GM21447 (cell line): ENCODE results near the gene GPNMB.

ENCODE experiments used
- ATAC-seq: cut with Tn5 transposase; IDR thresholded peaks from one replicate; pipeline ENCODE4 v1.9.1; 2021; ENCODE audit not compliant: unreplicated experiment

Gene GPNMB

DNA sequence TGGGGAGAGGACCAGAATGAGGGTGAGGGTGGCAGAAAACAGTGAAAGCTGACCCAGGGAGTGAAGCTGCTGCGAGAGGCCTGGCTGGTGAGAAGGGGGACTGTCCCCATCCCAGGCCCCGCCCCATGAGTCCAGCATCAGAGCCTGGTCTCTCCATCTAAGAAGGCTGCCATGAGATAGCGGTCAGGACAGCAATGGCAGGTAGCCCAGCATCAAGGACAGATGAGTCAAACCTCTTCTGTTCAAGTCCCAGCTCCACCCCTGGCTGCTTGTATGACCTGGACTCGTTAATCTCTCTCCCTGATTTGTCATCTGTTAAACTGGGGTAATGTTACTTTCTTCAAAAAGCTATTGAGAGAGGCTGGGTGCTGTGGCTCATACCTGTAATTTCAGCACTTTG, 22.2 kb downstream of the GPNMB start:
- no peak for ATAC-seq

DNA sequence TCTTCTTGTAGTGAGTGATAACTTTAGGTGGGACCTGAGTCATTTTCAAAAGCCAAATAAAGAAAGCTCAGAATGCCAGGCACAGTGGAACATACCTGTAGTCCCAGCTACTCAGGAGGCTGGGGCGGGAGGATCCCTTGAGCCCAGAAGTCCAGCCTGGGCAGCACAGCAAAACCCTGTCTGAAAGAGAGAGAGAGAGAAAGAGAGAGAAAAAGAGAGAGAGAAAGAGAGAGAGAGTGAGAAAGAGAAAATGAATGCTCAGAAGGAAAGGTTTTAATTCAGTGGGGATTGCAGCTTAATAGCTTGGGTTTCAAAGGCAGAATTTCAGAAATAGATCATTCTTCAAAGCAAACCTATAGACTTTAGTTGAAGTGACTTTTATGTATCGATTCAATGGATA, 25.7 kb downstream of the GPNMB start:
- ATAC-seq: no peak

DNA sequence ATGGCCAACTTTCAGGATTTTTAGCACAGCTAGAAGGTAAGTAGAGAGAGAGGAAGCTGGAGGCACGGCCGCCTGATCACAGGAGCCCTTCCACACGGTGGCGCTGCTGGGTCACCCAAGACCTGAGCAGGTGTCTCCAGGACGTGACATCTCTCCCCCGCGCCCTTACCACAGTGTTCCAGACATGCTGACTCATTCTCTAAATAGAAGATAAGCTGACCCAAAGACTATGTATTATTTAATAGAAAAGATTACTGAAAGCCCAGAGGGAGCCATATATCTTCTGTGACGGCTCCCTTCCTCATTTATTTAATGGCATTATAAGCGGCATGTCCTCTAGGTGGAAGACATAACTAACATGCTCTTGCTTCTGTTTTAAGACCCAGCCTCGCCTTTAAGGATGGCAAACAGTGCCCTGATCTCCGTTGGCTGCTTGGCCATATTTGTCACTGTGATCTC, 26.6 kb downstream of the GPNMB start:
- ATAC-seq: peak; percentile 96

DNA sequence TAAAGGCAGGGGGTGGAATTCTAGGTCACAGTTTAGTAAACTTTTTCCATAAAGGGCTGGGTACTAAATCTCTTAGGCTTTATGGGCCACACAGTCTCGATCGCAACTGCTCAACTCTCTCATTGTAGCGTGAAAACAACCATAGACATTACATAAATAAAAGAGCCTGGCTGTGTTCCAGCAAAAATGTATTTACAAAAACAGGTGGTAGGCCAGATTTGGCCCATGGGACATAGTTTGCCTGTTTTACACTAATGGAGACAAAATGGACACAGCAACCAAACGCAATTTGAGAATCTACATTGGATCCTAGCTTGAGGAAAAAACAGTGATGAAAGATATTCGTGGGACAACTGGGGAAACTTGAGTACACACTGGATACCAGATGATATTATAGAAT, 29.3 kb downstream of the GPNMB start:
- no peak for ATAC-seq

DNA sequence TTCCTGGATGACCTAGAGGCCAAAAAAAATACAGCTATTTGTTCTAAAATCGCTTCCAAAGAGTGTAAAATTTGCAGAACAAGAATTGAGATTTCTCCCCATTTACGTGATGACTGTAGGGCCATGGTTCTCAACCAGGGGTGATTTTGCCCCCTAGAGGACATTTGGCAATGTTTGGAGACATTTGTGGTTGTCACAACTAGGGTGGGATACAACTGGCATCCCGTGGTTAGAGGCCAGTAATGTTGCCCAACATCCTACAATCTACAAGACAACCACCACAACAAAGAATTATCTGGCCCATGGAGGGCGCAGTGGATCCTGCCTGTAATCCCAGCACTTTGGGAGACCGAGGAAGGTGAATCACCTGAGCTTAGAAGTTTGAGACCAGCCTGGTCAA, 29.8 kb downstream of the GPNMB start:
- no peak for ATAC-seq

DNA sequence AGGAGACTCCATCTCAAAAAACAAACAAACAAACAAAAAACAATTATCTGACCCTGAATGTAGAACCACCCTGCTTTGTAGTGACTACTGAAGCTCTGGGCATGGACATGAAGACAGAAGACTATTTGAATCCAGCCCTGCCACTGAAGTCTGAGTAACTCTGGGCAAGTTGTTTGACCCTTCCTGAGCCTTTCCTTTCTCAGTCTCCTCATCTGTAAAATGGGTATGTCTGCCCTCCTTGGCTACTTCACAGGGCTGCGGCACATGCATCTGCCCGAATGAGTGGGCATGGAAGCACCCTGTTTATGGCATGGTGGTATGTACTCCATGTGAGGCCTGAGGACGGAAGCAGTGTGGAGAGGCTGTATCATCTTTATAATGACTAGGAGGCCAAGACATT, 30.4 kb downstream of the GPNMB start:
- no peak for ATAC-seq

DNA sequence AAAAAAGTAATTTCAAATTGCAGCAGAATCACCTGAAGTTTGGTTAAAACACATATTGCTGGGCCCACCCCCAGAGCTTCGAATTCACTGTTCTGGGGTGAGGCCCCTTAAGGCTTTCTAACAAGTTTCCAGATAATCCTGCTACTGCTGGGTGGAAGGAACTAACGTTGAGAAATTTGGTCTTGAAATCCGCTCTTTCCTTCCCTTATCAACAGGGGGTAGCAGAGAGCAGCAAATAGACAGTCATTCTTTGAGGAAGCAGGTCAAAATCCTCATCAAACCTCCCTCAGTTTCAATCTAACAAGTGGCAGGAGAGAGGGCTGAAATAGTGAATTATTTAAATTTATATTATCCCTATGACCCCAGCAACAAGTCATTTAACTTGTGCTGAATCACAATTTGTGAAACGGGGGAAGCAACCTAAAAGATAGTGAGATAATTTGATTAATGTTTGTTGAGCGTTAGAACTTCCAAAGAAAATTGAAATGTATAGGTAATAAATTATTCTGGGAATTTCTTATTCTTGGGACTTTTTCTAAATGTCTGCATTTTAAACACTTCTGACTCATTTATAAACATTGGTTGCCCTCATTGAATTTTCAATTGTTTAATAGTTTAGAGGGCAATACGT, 30.9 kb downstream of the GPNMB start:
- ATAC-seq: no peak

DNA sequence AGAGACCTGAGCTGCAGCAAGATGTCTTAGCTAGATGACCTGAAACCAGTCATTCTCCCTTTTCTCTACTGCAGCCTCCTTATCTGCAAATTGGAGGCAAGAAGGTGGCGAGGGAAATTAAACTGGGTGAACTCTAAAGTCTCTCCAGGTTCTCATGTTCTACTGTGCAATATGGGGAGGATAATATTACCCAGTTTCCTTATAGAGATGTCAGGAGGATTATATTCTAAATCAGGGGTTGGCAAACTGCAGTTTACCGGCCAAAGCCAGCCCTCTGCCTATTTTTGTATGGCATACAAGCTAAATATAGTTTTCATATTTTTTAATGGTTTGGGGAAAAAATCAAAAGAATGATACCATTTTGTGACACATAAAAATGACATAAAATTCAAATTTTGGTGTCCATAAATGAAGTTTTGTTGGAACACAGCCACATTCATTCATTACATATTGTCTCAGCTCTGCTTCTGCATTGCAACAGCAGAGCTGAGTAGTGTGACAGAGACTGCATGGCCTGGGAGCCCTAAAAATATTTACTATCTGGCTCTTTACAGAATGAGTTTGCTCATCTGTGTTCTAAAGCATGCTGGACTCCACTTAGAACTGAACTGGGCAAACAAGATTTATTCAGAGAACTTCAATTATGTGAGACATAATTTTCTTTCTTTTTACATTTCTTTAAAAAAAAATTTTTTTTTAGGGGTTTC, 33.4 kb downstream of the GPNMB start:
- no peak for ATAC-seq

DNA sequence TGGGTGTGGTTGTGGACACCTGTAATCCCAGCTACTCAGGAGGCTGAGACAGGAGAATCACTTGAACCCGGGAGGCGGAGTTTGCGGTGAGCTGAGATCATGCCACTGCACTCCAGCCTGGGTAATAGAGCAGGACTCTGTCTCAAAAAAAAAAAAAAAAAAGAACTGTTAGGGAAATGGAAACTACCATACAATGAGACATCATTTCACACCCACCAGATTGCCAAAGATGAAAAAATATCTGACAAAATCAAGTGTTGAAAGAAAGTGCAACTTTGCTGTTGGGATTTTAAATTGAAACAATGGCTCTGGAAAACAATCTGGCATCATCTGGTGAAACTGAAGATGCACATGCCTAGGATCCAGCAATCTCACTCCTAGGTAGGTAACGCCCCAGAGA, 36.5 kb downstream of the GPNMB start:
- ATAC-seq: no peak

DNA sequence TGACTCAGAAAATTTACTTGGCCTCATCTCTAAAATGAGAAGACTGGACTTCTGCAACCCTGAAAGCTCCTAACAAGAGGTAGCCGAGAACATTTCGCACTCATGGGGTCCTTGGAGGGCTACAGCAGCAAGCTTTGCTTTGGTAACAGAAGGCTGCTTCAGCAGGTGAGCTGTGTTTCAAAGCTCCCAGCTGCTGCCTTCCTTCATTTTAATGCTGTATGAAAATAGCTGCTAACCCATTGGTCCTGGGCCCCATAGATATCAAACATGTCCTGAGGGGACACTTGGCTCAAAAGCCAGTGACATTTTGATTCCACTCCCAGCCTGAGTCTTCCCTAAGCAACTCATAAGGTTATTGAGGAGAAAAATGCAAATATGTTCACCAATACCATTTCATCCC, 38.3 kb downstream of the GPNMB start:
- ATAC-seq: no peak

DNA sequence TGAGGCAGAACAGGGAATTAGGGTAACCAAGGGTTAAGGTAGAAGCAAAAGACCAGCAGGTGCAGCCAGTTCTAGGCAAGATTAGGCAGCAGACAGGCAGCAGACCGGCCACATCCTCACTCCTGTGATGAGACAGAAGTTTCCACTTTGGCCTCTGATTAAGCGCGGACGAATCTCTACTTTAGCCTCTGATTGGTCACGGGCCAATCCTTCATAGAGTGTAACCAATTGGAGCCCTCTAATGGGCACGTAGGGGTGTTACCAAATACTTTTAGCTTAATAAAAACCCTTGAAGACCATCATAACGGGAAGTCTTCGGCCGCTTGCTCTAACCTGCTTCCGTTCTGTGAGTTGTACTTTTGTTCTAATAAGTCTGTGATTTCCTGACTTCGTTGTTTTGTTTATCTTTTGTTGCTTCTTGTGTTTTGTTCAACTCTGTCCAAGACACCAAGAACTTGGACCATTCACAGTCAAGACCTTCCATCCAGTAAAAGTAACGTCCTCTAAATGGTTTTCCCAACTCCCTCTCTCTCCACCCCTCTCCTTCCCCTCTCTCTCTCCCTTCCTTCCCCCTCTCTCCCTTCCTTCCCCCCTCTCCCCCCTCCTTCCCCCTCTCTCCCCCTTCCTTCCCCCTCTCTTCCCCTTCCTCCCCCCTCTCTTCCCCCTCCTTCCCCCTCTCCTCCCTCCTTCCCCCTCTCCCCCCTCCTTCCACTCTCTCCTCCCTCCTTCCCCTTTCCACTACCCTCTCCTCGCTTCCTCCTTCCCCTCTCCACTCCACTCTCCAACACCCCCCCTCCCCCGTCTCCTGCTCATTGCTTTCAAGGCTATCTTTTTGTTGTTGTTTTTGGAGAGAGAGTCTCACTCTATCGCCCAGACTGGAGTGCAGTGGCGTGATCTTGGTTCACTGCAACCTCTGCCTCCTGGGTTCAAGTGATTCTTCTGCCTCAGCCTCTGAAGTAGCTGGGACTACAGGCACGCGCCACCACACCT, 39.4 kb downstream of the GPNMB start:
- ATAC-seq: no peak

DNA sequence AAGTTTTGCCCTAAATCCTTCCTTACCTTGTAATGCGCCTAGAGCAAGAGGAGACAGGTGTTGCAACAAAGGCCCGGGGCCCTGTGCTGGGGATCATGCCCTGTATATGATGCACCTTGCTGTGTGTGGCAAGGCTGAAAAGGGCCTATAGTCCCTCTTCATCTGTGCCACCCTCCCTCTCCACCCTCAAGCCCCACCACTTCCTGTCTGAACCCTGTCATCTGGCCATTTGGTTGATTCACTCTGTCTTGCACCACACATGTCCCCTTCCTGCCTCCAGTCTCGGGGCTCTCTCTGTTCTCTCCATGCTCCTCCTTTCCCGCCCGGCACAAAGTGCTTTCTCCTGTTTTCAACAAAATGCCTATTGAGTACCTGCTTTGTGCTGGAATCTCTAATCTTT, 41.0 kb downstream of the GPNMB start:
- no peak for ATAC-seq

DNA sequence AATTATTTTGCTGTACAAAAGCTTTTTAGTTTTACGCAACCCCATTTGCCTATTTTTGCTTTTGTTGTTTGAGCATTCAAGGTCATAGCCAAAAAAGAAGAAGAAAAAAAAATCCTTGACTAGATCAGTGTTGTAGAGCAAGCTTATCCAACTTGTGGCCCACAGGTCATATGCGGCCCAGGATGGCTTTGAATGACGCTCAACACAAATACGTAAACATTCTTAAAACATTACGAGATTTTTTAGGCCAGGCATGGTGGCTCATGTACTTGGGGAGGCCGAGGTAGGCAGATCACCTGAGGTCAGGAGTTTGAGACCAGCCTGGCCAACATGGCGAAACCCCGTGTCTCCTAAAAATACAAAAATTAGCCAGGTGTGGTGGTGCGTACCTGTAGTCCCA, 44.4 kb downstream of the GPNMB start:
- no peak for ATAC-seq

DNA sequence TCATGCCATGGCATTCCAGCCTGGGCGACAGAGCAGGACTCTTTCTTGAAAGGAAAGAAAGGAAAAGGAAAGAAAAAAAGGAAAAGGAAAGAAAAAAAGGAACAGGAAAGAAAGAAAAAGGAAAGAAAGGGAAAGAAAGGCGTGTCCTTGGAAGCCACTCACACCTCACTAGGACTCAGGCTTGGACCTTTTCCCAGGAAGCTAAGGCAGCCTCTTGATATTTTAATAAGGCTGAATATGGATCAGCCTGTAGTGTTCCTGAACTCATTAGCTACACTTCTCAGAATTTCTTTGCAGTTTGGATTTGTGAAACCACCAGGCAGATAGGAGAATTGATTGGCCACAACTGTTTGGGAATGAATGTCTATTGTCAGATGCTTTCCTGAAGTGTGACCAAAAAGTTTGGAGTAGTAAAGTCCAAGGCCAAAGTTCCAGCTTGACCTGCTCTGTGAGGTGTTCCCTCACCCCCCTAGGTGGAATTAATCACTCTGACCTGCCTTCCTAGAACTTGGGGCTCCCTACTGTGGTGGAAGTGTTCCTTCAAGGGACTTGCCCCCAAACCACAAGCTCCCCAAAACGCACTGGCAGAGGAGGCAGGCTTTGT, 45.5 kb downstream of the GPNMB start:
- no peak for ATAC-seq

DNA sequence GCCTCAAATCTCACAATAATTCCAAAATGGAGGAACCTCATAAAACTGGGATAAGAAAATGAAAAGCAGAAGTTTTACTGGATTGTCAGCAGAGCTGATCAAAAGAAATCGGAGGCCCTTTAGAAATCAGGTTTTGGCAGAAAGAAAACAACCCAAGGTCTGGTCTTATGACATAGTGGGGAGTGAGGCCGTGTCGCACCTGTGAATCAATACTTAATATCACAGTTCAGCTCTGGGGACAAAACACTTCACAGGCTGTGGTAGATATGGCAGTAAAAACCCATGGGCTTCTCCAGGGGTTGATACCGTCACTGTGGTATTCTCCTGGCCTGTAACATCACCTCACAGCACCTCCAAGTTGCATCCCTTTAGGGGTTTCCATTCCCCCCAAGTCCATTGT, 46.0 kb downstream of the GPNMB start:
- ATAC-seq: no peak

DNA sequence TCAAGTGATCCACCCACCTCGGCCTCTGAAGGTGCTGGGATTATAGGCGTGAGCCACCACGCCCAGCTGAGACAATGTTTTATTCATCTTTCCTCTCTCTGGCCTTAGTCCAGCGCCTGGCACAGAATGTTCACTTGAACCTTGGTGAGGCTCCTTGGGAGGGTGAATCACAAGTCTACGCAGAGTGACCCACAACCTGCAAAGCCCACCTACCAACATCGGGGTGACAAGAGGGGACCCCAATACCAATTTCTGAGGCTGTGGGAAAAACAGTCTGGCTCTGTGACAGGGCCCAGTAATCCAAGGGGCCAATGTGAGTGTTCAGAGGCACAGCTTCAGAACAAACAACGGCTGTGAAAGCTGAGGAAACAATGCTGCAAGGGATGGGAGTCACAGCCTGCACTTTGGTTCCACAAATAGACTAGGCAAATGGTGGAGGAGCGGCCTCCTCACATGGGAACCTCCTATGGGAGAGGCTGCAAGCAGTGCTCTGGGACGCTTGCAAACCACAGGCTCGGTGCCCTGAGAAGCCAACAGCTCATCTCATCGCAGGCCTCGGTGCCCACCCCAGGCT, 47.0 kb downstream of the GPNMB start:
- no peak for ATAC-seq

DNA sequence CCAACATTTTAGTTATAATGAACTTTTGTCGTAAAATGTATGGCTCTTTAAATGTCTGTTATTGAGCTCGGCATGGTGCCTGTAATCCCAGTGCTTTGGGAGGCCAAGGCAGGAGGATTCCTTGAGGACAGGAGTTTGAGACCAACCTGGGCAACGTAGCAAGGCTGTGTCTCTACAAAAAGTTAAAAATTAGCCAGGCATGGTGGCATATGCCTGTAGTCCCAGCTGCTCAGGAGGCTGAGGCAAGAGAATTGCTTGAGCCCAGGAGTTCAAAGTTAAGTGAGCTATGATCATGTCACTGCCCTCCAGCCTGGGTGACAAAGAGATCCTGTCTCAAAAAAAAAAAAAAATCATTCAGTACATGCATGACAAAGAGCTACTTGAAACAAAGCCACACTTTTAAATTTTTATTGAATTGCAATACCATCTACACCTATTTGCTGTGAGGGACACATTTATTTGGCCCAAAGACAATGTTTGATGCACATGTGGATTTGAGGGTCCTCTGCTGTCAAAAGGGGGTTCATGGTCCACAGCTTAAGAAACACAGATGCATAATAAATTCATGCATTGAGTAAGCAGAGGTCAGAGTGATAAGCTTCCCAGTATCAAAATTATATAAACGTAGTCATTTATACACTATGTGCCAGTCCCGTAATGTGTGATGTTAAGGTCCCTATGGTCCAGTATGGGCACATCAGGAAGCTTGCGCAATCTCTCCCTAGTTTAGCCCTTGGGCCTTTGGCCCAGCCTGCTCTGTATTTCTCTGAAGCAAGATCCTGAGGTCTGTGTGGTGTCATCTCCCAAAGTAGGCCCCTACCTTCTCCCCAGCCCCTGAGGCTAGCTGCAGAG, 48.2 kb downstream of the GPNMB start:
- no peak for ATAC-seq

DNA sequence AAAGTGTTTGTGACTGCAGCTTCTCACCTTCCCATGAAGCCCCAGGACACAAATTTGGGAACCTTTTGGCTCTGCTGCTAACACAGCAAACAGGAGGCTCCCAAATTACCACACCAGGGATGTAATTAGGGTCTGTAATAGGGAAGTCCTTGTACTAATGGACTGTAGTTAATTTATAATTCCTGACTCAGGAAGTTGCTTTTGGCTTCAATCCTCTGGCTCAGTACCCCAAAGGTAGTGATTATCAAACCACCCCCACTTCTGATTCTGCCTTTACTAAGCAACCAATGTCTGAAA, 48.8 kb downstream of the GPNMB start:
- no peak for ATAC-seq

DNA sequence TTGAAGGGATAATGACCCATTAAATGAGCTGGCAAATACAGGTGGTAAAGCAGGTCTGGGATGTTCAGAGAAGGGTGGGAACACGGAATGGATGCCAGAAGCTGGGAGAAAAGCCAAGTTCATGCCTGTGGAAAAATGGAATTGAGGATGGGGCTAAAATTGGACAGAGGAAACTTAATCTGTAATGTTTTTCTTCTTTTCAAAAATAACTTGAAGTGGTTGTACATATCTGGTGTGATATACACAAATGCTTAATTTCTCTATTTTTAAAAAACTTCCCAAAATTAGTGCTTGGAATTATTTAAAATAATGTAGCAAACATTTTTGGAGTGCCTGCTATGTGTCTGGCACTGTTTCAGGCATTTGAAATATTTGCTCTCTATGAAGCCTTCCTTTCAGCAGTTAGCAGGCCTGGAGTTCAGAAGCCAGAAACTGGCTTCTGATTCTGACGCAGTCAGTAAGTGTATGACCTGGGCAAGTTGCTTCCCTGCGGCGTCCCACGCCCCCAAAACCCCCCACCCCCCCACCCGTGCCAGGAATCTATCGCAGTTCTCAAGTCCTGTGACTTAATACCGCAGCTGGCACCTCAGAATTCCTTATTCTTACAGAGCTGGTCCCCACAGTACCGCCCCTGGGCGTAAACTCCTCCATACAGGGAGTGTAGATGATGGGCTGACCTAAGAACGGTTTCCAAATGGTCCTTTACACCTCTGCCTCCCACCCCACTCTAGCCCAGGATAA, 51.7 kb downstream of the GPNMB start:
- no peak for ATAC-seq
